MCF 10A (cell line): ENCODE data around the gene CLEC4G. TPM values are rescaled to one million over a fixed set of nuclear protein-coding genes. Genes with fewer than 3 reads are reported as not detected.

ENCODE experiments used
- BruUV-seq: library from RNA; stranded (reverse); fragments of 400-500 nt; replicated peaks from 2 replicates; lab custom pipeline; 2021; lab: Mats Ljungman, UMichigan
- CTCF ChIA-PET: fragments of 300-600 bp; sonication (Branson Sonifier 250); formaldehyde crosslinking; extraction: SDS; loops from one replicate; lab custom pipeline; 2021; ENCODE audit warnings: antibody characterized with exemption, inconsistent platforms; lab: Yijun Ruan, JAX
- POLR2A ChIA-PET: fragments of 300-600, 350-650 bp; sonication (Branson Sonifier 250); formaldehyde crosslinking; extraction: SDS; loops from one replicate; lab custom pipeline; 2020; ENCODE audit warnings: antibody characterized with exemption, inconsistent platforms; lab: Yijun Ruan, JAX
- DNase-seq: peaks from one replicate; pipeline ENCODE4 v3.0.0-alpha.2; 2018; ENCODE audit not compliant: unreplicated experiment
- H3K27ac Mint-ChIP-seq: one replicate; pipeline ENCODE4 v1.8.0; 2022; ENCODE audit warnings: mild to moderate bottlenecking, low read depth, mixed read lengths; ENCODE audit not compliant: unreplicated experiment
- H3K27me3 Mint-ChIP-seq: one replicate; pipeline ENCODE4 v1.8.0; 2022; ENCODE audit warnings: mixed read lengths; ENCODE audit not compliant: insufficient read depth, unreplicated experiment
- H3K36me3 Mint-ChIP-seq: one replicate; pipeline ENCODE4 v1.8.0; 2022; ENCODE audit warnings: mild to moderate bottlenecking, moderate library complexity, mixed read lengths; ENCODE audit not compliant: insufficient read depth, unreplicated experiment
- H3K4me1 Mint-ChIP-seq: one replicate; pipeline ENCODE4 v1.8.0; 2022; ENCODE audit warnings: mixed read lengths; ENCODE audit not compliant: insufficient read depth, unreplicated experiment
- H3K4me3 Mint-ChIP-seq: one replicate; pipeline ENCODE4 v1.8.0; 2022; ENCODE audit warnings: mild to moderate bottlenecking, moderate library complexity, mixed read lengths; ENCODE audit not compliant: unreplicated experiment
- H3K9me3 Mint-ChIP-seq: one replicate; pipeline ENCODE4 v1.8.0; 2022; ENCODE audit warnings: mixed read lengths; ENCODE audit not compliant: unreplicated experiment
- CTCF ChIP-seq: fragments of 200-600 bp; IDR thresholded peaks from one replicate; pipeline ENCODE4 v1.8.0; 2022; ENCODE audit warnings: antibody characterized with exemption, mild to moderate bottlenecking; ENCODE audit not compliant: unreplicated experiment
- intact Hi-C: fragments of 100-400 bp; cut with micrococcal nuclease; formaldehyde crosslinking; loops from 2 replicates; pipeline ENCODE4 v1.14.1; 2022
- total RNA-seq: library from RNA; stranded (reverse); gene quantifications from 2 replicates; pipeline ENCODE4 v1.2.3, GENCODE V29; 2022

The CLEC4G gene
- total RNA-seq, 1 experiment from 2014 or later, result not detected

DNA sequence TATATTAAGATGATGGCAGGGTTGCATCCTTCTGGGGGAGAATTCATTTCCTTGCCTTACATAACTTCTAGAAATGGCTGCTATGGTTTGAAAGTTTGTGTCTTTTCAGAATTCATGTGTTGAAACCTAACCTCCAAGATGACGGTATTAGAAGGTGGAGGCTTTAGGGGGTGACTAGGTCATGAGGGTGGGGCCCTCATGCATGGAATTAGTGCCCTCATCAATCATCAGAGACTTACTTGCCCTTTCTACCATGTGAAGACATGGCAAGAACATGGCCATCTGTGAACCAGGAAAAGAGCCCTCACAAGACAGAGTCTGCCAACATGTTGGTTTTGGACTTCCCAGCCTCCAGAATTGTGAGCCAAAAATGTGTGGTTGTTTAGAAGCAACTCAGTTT is 15.1 kb downstream of the CLEC4G start:
- Mint-ChIP-seq H3K4me1 (no peaks in the 10 kb centered on the region), H3K9me3 (no peaks in the 10 kb centered on the region), H3K27me3 (no peaks in the 10 kb centered on the region), H3K36me3 (no peaks in the 10 kb centered on the region), H3K4me3 (no peak overlapping the region), H3K27ac (no peak overlapping the region)
- DNase-seq, result no peak
- BruUV-seq, result no TSS peak
- ChIA-PET CTCF (interaction anchor here (0.6 kb wide), 1 partner anchor 885 kb away, joined by 3 read pairs; no protein-coding TSS in a partner anchor), POLR2A (no interaction called here)
- no peak for TF ChIP-seq CTCF
- intact Hi-C loops, result no loop called here

- TF ChIP-seq CTCF, result no peak
- H3K4me3 Mint-ChIP-seq, result no peak overlapping the region
- no peak overlapping the region for H3K27ac Mint-ChIP-seq
- intact Hi-C loops, result no loop called here
- no peaks in the 10 kb centered on the region for H3K9me3 Mint-ChIP-seq
- ChIA-PET POLR2A (no interaction called here), CTCF (no interaction called here)
- H3K4me1 Mint-ChIP-seq, result no peaks in the 10 kb centered on the region
- no peaks in the 10 kb centered on the region for H3K27me3 Mint-ChIP-seq
- BruUV-seq, result no TSS peak
- DNase-seq, result no peak
- no peaks in the 10 kb centered on the region for H3K36me3 Mint-ChIP-seq
Measured at GRCh38 chr19:7715671-7716070, 16.2 kb downstream of the CLEC4G start.

DNA sequence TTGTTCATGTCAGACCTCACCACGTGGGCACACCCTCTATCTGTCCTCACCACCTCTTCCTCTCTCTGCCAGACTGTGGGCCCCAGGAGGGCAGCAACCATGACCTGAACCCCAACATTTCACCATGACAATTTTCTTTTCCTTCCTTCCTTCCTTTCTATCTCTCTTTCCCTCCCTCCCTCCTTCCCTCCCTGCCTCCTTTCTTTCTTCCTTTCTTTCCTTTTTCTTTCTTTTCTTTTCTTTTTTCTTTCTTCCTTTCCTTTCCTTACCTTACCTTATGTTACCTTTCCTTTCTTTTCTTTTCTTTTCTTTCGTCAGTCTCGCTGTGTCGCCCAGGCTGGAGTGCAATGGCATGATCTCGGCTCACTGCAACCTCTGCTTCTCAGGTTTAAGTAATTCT is 21.3 kb downstream of the CLEC4G start:
- H3K4me3 Mint-ChIP-seq, result no peak overlapping the region
- H3K9me3 Mint-ChIP-seq, result no peaks in the 10 kb centered on the region
- no peak for TF ChIP-seq CTCF
- no TSS peak for BruUV-seq
- DNase-seq, result no peak
- no peak overlapping the region for H3K27ac Mint-ChIP-seq
- CTCF ChIA-PET, result interaction anchor here (0.6 to 1.0 kb wide), 2 partner anchors 142 to 563 kb away, joined by 3 to 4 read pairs; no protein-coding TSS in a partner anchor
- H3K4me1 Mint-ChIP-seq, result no peaks in the 10 kb centered on the region
- peaks cover 16% of the 10 kb centered on the region for H3K27me3 Mint-ChIP-seq
- POLR2A ChIA-PET, result no interaction called here
- intact Hi-C loops, result no loop called here
- no peaks in the 10 kb centered on the region for H3K36me3 Mint-ChIP-seq

DNA sequence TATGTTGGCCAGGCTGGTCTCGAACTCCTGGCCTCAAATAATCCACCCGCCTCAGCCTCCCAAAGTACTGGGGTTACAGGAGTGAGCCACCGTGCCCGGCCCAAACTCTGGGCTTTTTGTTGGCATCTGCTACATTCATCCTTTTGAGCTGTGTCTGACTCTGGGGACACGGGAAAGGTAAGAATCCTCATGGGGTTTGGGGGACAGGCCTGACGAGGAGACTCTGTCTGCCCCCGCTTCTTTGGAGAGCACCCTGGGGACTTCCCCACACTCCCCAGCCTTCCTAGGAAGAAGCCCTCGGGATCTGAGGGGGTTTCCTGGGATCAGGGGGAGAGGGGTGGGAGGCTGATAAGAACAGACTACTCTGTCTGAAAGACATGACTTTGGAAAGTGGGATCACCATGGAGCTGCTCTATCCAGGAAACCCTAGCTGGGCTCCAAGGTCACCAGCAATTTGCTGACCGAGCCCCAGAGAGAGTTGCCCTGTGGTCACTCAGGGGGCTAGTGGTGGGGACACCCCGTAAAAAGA is 21.9 kb downstream of the CLEC4G start:
- no TSS peak for BruUV-seq
- DNase-seq, result no peak
- intact Hi-C loops, result no loop called here
- TF ChIP-seq CTCF, result no peak
- POLR2A ChIA-PET, result no interaction called here
- Mint-ChIP-seq H3K9me3 (no peaks in the 10 kb centered on the region), H3K4me1 (no peaks in the 10 kb centered on the region), H3K4me3 (no peak overlapping the region), H3K36me3 (no peaks in the 10 kb centered on the region), H3K27me3 (peaks cover 16% of the 10 kb centered on the region), H3K27ac (no peak overlapping the region)
- CTCF ChIA-PET, result no interaction called here
